A549 (cell line): ENCODE measurements around the gene THTPA. TPM values are rescaled to one million over a fixed set of nuclear protein-coding genes. Genes with fewer than 3 reads are reported as not detected.

Experiments
- ATAC-seq, 2 experiments: fragments of 200-7000 bp in 1 of 2; fragments of >200 bp in 1 of 2; cut with Nextera tagmentation in 1 of 2; cut with Tn5 transposase in 1 of 2; 3 replicates each; pipeline versions ENCODE4 v1.8.0 to v1.9.1; 2018 to 2020; ENCODE audit warnings: mild to moderate bottlenecking in 1 of 2, moderate library complexity in 1 of 2
- CTCF ChIA-PET: fragments of 300-600 bp; sonication (Branson Sonifier 250); formaldehyde crosslinking; extraction: SDS; loops from one replicate; lab custom pipeline; 2021; ENCODE audit warnings: antibody characterized with exemption, inconsistent platforms; lab: Yijun Ruan, JAX
- POLR2A ChIA-PET: fragments of 350-600 bp; formaldehyde crosslinking; extraction: SDS; loops from one replicate; lab custom pipeline; 2021; ENCODE audit warnings: antibody characterized with exemption, inconsistent platforms; lab: Yijun Ruan, JAX
- DNase-seq, 2 experiments: peaks; one replicate each; pipeline versions ENCODE4 v3.0.0 to v3.0.0-alpha.2; 2011 to 2016; ENCODE audit warnings: low read depth in 1 of 2, low spot score in 1 of 2
- FAIRE-seq: peaks from 2 replicates; lab custom pipeline; 2011; peaks lifted over from hg19 to GRCh38; lab: Jason Lieb, UNC
- H3K27ac ChIP-seq, 2 experiments: fragments of >200 bp; sonication (Bioruptor Twin); formaldehyde crosslinking; 3 replicates each; pipeline ENCODE4 v1.5.1; 2016 to 2017
- H3K4me1 ChIP-seq: fragments of >200 bp; sonication (Bioruptor Twin); formaldehyde crosslinking; 3 replicates; pipeline ENCODE4 v1.6.1; 2016
- H3K4me2 ChIP-seq: fragments of >200 bp; sonication (Bioruptor Twin); formaldehyde crosslinking; 3 replicates; pipeline ENCODE4 v1.6.1; 2016
- H3K4me3 ChIP-seq: fragments of >200 bp; sonication (Bioruptor Twin); formaldehyde crosslinking; 3 replicates; pipeline ENCODE4 v1.5.1; 2016
- H3K9me3 ChIP-seq: fragments of >200 bp; sonication (Bioruptor Twin); formaldehyde crosslinking; 3 replicates; pipeline ENCODE4 v1.6.1; 2016
- ATOH8 ChIP-seq: fragments of 250-450 bp; sonication (Bioruptor Pico); IDR thresholded peaks from 2 replicates; pipeline ENCODE4 v1.5.0; 2020; ENCODE audit warnings: low read depth, mild to moderate bottlenecking, moderate library complexity
- BCL3 ChIP-seq: fragments of >200 bp; sonication (Bioruptor Twin); formaldehyde crosslinking; IDR thresholded peaks from 3 replicates; pipeline ENCODE4 v1.6.1; 2016
- CBX8 ChIP-seq: fragments of 200-600 bp; sonication (generic); IDR thresholded peaks from 2 replicates; pipeline ENCODE4 v1.6.1; 2016
- CEBPB ChIP-seq, 2 experiments: fragments of >200 bp in 1 of 2; sonication (Bioruptor Twin) in 1 of 2; formaldehyde crosslinking in 1 of 2; IDR thresholded peaks; 2 replicates each; pipeline ENCODE4 v1.6.1; 2012 to 2016
- CHD4 ChIP-seq: fragments of 200-600 bp; sonication (generic); IDR thresholded peaks from 2 replicates; pipeline ENCODE4 v1.6.1; 2016; ENCODE audit warnings: antibody characterized with exemption, mild to moderate bottlenecking, borderline replicate concordance
- EHF ChIP-seq: fragments of 250-450 bp; sonication (Bioruptor Pico); IDR thresholded peaks from 2 replicates; pipeline ENCODE4 v1.5.0; 2020; ENCODE audit warnings: mild to moderate bottlenecking
- ELK1 ChIP-seq: fragments of 150-350 bp; IDR thresholded peaks from 2 replicates; pipeline ENCODE4 v1.6.1; 2014; ENCODE audit warnings: low read depth, mild to moderate bottlenecking, low read length
- EP300 ChIP-seq, 2 experiments: fragments of >200 bp; sonication (Bioruptor Twin); formaldehyde crosslinking; IDR thresholded peaks; 2 replicates in 1 of 2; 3 replicates in 1 of 2; pipeline ENCODE4 v1.6.1; 2016 to 2017
- ESRRA ChIP-seq: fragments of 150-350 bp; IDR thresholded peaks from 2 replicates; pipeline ENCODE4 v1.6.1; 2014; ENCODE audit warnings: mild to moderate bottlenecking, low read length, borderline replicate concordance
- FOSB ChIP-seq: fragments of 250-450 bp; sonication (Bioruptor Pico); IDR thresholded peaks from 2 replicates; pipeline ENCODE4 v1.5.0; 2020; ENCODE audit warnings: mild to moderate bottlenecking, moderate library complexity
- FOSL2 ChIP-seq, 2 experiments: fragments of 450-650 bp in 1 of 2; fragments of >200 bp in 1 of 2; sonication (Bioruptor Twin) in 1 of 2; formaldehyde crosslinking; IDR thresholded peaks; 2 replicates each; pipeline versions ENCODE4 v1.5.0 to v1.6.1; 2016 to 2020; ENCODE audit warnings: mild to moderate bottlenecking in 1 of 2, moderate library complexity in 1 of 2
- HEYL ChIP-seq: fragments of 250-450 bp; sonication (Bioruptor Pico); IDR thresholded peaks from 2 replicates; pipeline ENCODE4 v1.8.0; 2021; ENCODE audit warnings: mild to moderate bottlenecking, moderate library complexity
- HOXB13 ChIP-seq: fragments of 250-450 bp; sonication (Bioruptor Pico); IDR thresholded peaks from 2 replicates; pipeline ENCODE4 v1.5.0; 2020; ENCODE audit warnings: low read depth, mild to moderate bottlenecking, moderate library complexity
- JUN ChIP-seq, 2 experiments: fragments of >200 bp; sonication (Bioruptor Twin); formaldehyde crosslinking; IDR thresholded peaks; 2 replicates in 1 of 2; 3 replicates in 1 of 2; pipeline ENCODE4 v1.6.1; 2016 to 2017
- KDM5A ChIP-seq: fragments of 200-600 bp; sonication (generic); IDR thresholded peaks from 2 replicates; pipeline ENCODE4 v1.6.1; 2016; ENCODE audit warnings: antibody characterized with exemption, mild to moderate bottlenecking
- MAX ChIP-seq: IDR thresholded peaks from 2 replicates; pipeline ENCODE4 v1.6.1; 2012
- MAZ ChIP-seq: fragments of 150-350 bp; IDR thresholded peaks from 2 replicates; pipeline ENCODE4 v1.6.1; 2014; ENCODE audit warnings: antibody characterized with exemption, low read depth, low read length, borderline replicate concordance
- MYC ChIP-seq: IDR thresholded peaks from 2 replicates; pipeline ENCODE4 v1.6.1; 2012; ENCODE audit warnings: mild to moderate bottlenecking, inconsistent platforms, low read length, improper control_type of control experiment, borderline replicate concordance
- NFE2L2 ChIP-seq: fragments of 150-350 bp; conservative IDR thresholded peaks from 2 replicates; pipeline ENCODE4 v1.6.1; 2014; ENCODE audit warnings: low read length
- NPAS2 ChIP-seq: fragments of 250-450 bp; sonication (Bioruptor Pico); IDR thresholded peaks from 2 replicates; pipeline ENCODE4 v1.8.0; 2022; ENCODE audit warnings: mild to moderate bottlenecking, moderate library complexity, borderline replicate concordance
- NR3C1 ChIP-seq: fragments of >200 bp; sonication (Bioruptor Twin); formaldehyde crosslinking; IDR thresholded peaks from 3 replicates; pipeline ENCODE4 v1.6.1; 2017
- PHF8 ChIP-seq: fragments of 200-600 bp; sonication (generic); IDR thresholded peaks from 2 replicates; pipeline ENCODE4 v1.6.1; 2016; ENCODE audit warnings: low read depth, mild to moderate bottlenecking, antibody characterized with exemption, moderate library complexity, borderline replicate concordance
- POLR2A ChIP-seq: IDR thresholded peaks from 2 replicates; pipeline ENCODE4 v1.6.1; 2012; ENCODE audit warnings: mild to moderate bottlenecking, low read length
- RAD21 ChIP-seq, 2 experiments: fragments of >200 bp in 1 of 2; sonication (Bioruptor Twin) in 1 of 2; formaldehyde crosslinking in 1 of 2; IDR thresholded peaks in 1 of 2; conservative IDR thresholded peaks in 1 of 2; 2 replicates in 1 of 2; 3 replicates in 1 of 2; pipeline ENCODE4 v1.6.1; 2012 to 2018; ENCODE audit warnings: inconsistent platforms in 1 of 2
- RARB ChIP-seq: fragments of 250-450 bp; sonication (Bioruptor Pico); IDR thresholded peaks from 2 replicates; pipeline ENCODE4 v1.8.0; 2021; ENCODE audit warnings: mild to moderate bottlenecking, moderate library complexity
- RCOR1 ChIP-seq: fragments of 150-350 bp; IDR thresholded peaks from 2 replicates; pipeline ENCODE4 v1.6.1; 2014; ENCODE audit warnings: antibody characterized with exemption, low read length, low read depth
- TFCP2L1 ChIP-seq: fragments of 250-450 bp; sonication (Bioruptor Pico); IDR thresholded peaks from 2 replicates; pipeline ENCODE4 v1.5.0; 2021; ENCODE audit warnings: mild to moderate bottlenecking
- TP53 ChIP-seq: fragments of 250-450 bp; sonication (Bioruptor Pico); IDR thresholded peaks from 2 replicates; pipeline ENCODE4 v1.5.0; 2021; ENCODE audit warnings: mild to moderate bottlenecking, moderate library complexity
- WGBS: methylation state at CpG from one replicate; pipeline ENCODE4 v1.1.6; 2017; ENCODE audit errors: missing lambda C conversion rate; 5-methylcytosine and 5-hydroxymethylcytosine counted together
- polyA plus RNA-seq, 4 experiments: library from polyadenylated mRNA; depleted of rRNA in 3 of 4; stranded (reverse); fragments of >200 nt; fragmentation: RNase III in 1 of 4; extraction: RNeasy Plus Mini Kit Qiagen cat#74134 plus additional on column Dnase treatment in 1 of 4; gene quantifications; 2 replicates in 3 of 4; 3 replicates in 1 of 4; pipeline ENCODE4 v1.2.3, GENCODE V29; 2011 to 2017

The THTPA gene
- polyA plus RNA-seq, 2 of the 4 experiments (the other 2 are of a cell fraction), result 8.1 to 23.9 TPM

GRCh38 chr14:23601424-23601823 is 45.4 kb downstream of the THTPA start:
- CTCF ChIA-PET, result interaction anchor here (2.8 kb wide), 1 partner anchor 12 kb away, joined by 8 read pairs; no protein-coding TSS in a partner anchor
- H3K27ac ChIP-seq, result no peak overlapping the region
- H3K9me3 ChIP-seq, result no peaks in the 10 kb centered on the region
- no peak for DNase-seq
- no peak overlapping the region for H3K4me3 ChIP-seq
- FAIRE-seq, result no peak
- ATAC-seq, result 0 out of 6 replicates have a peak, but pooled peaks of 1 of the 2 experiments have one; percentile 13
- POLR2A ChIA-PET, result no interaction called here
- no peak overlapping the region for H3K4me2 ChIP-seq
- no peak for TF ChIP-seq FOSB (CRISPR knock-in tag)
- TF ChIP-seq MYC, result no peak
- TF ChIP-seq JUN (IDR thresholded peaks at IDR 0.05), result no peak
- no peak for TF ChIP-seq RARB
- TF ChIP-seq TP53 (CRISPR knock-in tag), result no peak
- TF ChIP-seq ELK1, result no peak
- TF ChIP-seq MAX, result no peak
- no peak for TF ChIP-seq HOXB13 (CRISPR knock-in tag)
- TF ChIP-seq ESRRA, result no peak
- no peak for TF ChIP-seq PHF8
- TF ChIP-seq ATOH8 (CRISPR knock-in tag), result no peak
- TF ChIP-seq CBX8, result no peak
- TF ChIP-seq MAZ, result no peak
- TF ChIP-seq NPAS2, result no peak
- H3K4me1 ChIP-seq, result no peaks in the 10 kb centered on the region

- no peak for DNase-seq
- H3K4me3 ChIP-seq, result no peak overlapping the region
- no peak overlapping the region for H3K4me2 ChIP-seq
- no peaks in the 10 kb centered on the region for H3K9me3 ChIP-seq
- ATAC-seq, result no peak
- FAIRE-seq, result no peak
- H3K27ac ChIP-seq, result no peak overlapping the region
- ChIA-PET CTCF (interaction anchor here (1.3 to 2.8 kb wide), 2 partner anchors 10 to 13 kb away, joined by 3 to 8 read pairs; no protein-coding TSS in a partner anchor), POLR2A (no interaction called here)
- 50% methylated on average over 1 of the region's 1 CpG for WGBS
- TF ChIP-seq CEBPB (IDR thresholded peaks at IDR 0.05) (no peak), KDM5A (no peak), EHF (CRISPR knock-in tag) (no peak), RCOR1 (no peak), HEYL (no peak), ESRRA (no peak), HOXB13 (CRISPR knock-in tag) (no peak), CBX8 (no peak), EP300 (IDR thresholded peaks at IDR 0.05) (no peak)
- no peaks in the 10 kb centered on the region for H3K4me1 ChIP-seq
These were observed 45.7 kb downstream of the THTPA start for GRCh38 chr14:23601845-23602180.

- no peak for TF ChIP-seq CHD4
- TF ChIP-seq EHF (CRISPR knock-in tag), result no peak
- TF ChIP-seq NFE2L2, result no peak
- no peak for TF ChIP-seq FOSL2 (IDR thresholded peaks at IDR 0.05)
- TF ChIP-seq FOSL2 (CRISPR knock-in tag; IDR thresholded peaks at IDR 0.05), result no peak
- TF ChIP-seq POLR2A, result no peak
- no peak for TF ChIP-seq KDM5A
- TF ChIP-seq RARB, result no peak
- TF ChIP-seq RCOR1, result no peak
- no peak for TF ChIP-seq CBX8
- TF ChIP-seq BCL3, result no peak
- TF ChIP-seq FOSB (CRISPR knock-in tag), result no peak
- no peak for TF ChIP-seq NPAS2
- no peak for TF ChIP-seq ELK1
- TF ChIP-seq MAZ, result no peak
- TF ChIP-seq NR3C1, result no peak
- no peak for TF ChIP-seq TFCP2L1 (CRISPR knock-in tag)
- no peak for TF ChIP-seq RAD21 (conservative IDR thresholded peaks at IDR 0.05 in 1 of 2, IDR thresholded peaks at IDR 0.05 in 1 of 2)
- Histone ChIP-seq H3K4me1 (no peaks in the 10 kb centered on the region), H3K9me3 (no peaks in the 10 kb centered on the region), H3K4me3 (no peak overlapping the region), H3K27ac (no peak overlapping the region), H3K4me2 (no peak overlapping the region)
- DNase-seq, result no peak
- WGBS, result 44% methylated on average over 12 of the region's 12 CpGs
- FAIRE-seq, result no peak
- POLR2A ChIA-PET, result no interaction called here
- CTCF ChIA-PET, result interaction anchor here (1.1 to 2.8 kb wide), 4 partner anchors 10 to 31 kb away, joined by 3 to 8 read pairs (median 4); no protein-coding TSS in a partner anchor
- 0 out of 6 replicates have a peak, but pooled peaks of 1 of the 2 experiments have one; percentile 12 for ATAC-seq
These were observed 46.4 kb downstream of the THTPA start for GRCh38 chr14:23602181-23603095.
